EL (cell line): Measurements from ENCODE around the gene EMC1.
A peak's percentile ranks its signal among the peaks of the same experiment; 100 is the strongest.

Experiments
- DNase-seq: peaks from one replicate; pipeline ENCODE4 v3.0.0-alpha.2; 2016

EMC1 gene

DNA sequence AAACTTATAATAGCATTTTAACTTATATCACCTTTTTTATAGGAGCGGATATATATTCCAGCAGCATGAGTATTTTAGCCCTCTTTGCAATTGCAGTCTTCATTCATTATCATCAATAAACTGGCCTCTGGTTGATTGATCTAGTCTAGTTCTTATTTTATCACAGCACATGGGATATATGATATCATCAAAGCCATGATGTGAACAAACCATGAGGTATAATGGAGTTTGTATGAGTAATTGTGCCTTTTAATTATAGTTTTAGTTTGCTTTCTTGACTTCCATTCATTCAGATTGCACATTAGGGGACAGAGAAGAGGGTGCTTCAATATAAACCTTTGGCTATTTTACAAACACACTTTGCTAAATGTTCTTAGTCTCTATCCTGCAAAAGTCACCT is 37.7 kb downstream of the EMC1 start:
- no peak for DNase-seq

DNA sequence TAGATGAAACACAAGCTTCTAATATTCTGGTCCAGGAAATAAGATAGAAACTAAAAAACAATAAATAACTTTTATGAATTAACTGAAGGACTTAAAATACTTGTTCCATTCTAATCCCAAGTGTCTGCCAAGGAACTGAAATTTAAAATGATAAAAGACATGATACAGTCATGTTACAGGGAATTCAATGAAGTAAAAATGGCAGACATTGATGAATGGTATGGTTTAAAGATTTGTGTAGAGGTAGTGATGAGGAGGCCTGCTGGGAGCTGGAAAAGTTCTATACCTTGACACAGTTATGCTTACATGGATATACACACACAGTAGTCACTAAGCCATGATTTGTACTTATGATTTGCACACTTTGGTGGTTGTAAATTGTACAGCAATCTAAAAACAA is 39.2 kb downstream of the EMC1 start:
- no peak for DNase-seq

DNA sequence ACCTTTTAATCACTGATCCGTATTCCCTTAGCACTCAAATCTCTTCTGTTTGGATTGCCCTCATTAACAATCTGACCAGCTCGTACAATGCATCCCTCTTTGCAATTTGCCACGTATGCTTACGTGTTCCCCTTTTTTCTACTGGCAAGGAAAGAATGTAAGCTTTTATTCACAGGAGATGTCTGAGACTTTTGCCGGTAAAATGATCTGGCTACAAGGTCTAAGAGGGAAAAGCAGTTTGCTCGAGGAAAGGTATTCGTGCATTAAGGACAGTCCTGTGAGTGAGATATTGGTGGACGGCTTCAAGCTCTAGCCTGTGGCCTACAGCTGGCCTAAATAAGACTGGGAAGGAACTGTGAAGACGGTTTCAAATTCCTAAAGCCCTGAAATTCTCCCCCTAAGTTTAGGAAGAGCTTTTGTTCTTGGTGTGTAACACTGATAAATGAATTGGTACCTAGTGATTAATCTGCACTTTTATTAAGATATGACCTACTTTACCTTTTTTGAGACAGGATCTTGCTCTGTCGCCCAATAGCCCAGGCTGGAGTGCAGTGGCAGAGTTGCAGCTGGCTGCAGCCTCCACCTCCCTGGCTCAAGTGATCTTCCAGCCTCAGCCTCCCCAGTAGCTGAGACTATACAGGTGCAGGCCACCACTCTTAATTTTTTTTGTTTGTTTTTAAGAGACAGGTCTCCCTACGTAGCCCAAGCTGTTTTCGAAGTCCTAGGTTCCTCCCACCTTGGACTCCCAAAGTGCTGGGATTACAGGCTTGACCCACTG is 40.4 kb downstream of the EMC1 start:
- peak; percentile 29 for DNase-seq

DNA sequence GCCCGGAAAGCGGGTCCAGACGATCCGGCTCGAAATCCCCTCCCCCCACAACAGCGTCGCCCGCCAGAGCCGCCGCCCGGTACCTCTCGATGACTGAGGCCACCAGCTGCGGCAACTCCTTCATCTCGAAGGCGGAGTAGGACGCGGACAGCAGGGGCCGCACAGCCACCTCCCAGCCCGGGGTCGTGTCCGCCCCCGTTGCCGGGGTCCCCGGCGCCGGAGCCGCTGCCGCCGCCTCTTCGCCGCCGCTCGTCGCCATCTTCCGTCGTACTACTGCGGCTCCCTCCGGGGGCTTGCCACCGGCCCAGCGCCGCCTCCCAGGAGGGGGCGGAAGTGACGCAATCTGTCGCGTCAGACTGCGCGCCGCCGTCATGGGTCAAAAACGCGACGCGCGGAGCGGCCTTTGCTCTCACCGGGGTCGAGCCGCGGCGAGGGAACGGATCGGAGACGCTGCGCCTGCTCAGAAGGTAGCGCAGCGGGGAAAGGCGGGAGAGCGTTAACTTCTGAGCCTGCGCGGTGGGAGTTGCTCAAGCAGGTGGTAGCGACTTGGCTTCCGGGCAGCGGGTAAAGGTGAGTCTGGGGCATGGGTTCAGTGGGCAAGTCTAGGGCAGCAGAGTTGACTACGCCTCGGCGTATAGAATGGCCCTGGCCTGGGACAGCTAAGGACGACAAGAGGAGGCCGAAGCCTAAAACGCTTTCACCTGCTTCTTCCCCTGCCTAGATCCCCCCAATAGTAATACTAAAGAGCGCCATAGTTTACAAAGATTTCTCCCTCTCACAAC is 41.1 kb downstream of the EMC1 start, which contains the start of gene UBR4:
TSS of gene UBR4 (minus strand) at position 277 of the 782 bp plus-strand sequence. CDS start at position 259, 18 bp downstream.
- peak; percentile 95 for DNase-seq

DNA sequence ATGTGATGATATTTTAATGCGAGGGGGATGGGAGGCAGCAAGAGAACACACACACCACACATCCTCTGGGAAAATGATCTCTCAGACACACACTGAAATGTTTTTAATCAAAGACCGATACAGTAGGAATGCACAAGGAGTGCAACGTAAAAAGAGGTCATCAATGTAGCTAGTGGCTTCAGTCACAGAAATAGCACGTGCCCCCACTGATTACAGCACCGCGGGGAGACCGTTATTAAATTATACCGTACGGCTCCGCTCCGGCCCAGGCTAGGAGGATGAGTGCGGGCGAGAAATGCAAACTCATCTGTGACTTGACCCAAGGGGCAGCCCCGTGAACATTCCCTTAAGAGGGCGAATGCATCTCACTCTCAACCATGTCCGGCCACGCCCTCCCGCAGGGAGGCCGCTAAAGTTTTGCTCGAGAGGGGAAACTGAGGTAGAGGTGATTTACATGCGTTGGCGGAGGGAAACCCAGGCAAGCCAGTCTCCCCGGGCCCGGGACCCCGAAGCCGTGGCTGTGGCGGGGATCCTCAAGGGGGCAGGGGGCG is 41.8 kb downstream of the EMC1 start:
- peak; percentile 63 for DNase-seq

DNA sequence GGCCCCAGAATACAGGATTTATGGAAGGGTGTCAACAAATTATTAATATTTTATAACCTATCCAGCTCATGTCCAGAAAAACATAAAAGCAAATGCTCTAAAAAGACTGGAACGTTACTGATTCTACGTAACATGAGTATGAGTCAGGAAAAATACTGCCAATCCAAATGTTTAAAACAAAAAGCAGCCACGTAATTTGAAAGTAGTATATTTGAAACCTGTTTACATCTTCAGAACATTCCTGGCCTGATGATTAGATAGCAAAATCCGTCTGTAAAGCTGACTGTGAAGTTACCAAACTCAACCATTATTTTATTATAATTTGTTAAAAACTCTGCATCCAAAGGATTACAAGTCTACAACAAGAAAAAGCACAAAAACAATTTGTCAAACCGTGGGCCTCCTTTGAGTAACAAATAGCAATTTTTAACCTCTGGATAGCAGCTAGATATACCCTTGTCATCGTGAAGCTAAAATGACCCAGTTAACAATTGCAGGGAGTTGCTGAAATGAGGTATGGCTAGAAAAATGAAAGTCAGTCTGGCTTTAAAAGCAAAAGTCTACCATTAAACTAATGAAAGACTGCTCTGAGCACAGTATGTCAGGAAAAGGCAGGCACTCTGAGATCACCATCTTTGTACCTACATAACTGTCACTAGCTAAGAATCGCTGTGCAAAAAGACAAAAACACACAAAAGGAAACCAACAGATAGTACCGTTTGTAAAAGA is 42.5 kb downstream of the EMC1 start:
- DNase-seq, result peak; percentile 57

DNA sequence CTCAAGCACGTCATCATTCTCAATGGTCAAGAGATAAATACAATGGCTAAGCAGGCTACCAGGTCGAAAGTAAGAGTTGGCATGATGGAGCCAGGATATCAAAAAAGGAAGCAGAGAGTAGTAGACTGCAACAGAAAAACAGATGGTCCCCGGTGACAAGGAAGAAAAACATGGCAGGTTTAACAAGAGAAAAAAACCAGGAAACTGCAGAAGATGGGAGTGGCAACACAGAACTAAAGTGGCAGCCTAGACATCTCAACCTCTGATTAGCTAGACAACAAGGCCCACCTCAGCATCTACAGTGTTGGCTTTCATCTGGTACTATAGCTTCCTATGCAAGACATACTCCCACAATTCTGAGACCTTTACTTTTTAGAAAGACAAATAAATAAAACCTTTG is 44.4 kb downstream of the EMC1 start:
- no peak for DNase-seq

DNA sequence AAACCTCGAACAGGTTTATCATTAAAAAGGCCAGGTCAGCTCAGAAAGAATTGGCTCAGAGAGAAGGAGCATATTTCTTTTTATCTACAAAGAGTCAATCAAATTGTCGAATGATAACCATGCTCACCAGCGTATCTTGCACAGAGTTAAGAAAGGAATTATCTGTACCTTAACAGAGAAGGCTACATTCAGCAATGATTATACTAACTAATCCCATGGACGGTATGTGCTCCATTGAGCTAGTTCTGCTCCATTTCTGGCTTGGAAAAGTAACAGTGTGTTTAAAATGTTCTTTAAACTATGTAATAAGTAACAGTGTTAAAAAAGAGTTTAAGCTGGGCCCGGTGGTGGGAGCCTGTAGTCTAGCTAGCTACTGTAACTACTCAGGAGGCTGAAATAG is 45.5 kb downstream of the EMC1 start:
- DNase-seq, result no peak

DNA sequence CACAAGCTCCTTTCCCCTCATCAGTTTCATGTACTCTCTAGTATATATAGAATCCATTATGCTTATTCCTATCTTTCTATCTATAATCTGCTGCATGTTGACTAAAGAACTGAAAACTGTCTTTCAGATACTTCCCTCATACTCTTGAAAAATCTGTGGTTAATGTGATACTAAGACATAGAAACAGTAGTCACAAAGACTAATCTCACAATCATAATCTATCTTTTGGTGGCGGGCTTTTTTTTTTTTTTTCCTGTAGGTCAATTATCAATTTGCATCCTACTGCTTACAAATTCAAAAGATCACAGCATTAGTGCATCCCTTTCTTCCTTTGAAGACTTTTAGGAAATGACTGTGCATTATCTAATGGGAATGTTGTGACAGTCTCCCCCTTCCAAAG is 45.9 kb downstream of the EMC1 start:
- DNase-seq, result no peak

DNA sequence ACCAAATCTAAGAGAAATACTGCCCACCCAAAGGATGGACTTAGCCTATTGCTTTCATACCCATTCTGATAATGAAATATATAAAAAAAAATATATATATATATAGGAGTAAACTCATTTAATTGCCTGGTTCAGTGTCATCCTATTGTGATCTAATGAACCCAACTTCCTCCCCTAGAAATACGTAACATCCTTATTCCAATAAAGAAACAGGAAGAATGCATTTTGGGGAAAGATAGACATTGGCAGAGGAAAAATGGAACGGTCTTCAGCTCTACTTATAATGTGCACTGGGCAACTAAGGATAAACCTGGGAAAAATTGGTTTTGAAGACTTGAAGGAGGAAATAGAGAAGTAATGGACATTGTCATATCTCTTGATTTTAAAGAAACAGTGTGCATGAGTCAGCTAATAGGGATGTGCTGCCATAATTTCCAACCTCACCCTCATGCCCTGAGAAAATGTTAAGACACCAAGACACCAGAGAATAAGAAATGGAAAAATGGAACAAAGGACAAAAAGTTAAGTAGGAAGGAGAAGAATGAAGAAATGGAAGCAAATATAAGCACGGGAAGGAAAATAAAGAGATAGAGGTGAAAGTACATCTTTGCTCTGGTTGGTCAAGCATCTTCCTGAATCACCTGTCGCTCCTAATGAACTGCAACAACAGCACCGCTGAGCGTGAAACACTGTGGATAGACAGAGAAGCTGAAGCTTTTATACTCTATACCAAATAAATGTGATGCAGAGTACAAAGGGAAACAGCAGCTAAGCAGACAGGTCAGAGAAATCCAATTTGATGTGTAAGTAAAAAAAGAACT is 46.7 kb downstream of the EMC1 start:
- DNase-seq, result peak; percentile 47

DNA sequence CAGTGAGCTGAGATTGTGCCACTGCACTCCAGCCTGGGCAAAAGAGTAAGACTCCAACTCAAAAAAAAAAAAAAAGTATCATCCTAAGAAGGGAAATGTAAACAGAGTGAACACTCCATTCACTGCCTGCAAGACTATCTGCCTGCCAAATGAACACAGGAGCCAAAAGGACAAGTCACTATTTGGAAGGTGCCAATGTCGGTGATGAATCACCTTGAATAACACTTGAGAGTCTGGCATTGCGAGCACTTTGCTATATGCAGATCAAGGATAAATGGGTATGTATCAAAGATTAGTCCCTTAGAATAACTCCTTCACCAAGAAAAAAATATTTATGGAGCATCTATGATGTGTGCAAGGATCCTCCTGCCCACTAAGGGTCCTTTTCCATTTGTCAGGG is 47.9 kb downstream of the EMC1 start:
- peak; percentile 62 for DNase-seq

DNA sequence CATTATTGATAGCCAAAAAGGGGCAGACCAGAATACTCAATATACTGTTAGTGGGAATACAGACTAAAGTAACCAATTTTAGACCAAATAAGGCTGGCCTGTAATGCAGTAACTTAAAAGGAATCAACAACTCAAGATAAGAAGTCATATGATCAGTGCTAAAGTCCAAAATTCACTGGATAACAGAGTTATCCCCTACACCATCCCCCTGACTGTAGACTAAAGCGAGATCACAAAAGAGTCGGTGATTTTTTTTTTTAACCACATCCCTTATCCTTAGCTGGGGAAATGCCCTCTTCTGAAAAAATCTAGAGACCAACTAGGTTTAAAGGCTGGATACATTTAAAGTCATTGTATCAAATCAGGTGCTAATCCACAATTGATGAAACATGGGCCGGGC is 48.9 kb downstream of the EMC1 start:
- DNase-seq, result no peak

DNA sequence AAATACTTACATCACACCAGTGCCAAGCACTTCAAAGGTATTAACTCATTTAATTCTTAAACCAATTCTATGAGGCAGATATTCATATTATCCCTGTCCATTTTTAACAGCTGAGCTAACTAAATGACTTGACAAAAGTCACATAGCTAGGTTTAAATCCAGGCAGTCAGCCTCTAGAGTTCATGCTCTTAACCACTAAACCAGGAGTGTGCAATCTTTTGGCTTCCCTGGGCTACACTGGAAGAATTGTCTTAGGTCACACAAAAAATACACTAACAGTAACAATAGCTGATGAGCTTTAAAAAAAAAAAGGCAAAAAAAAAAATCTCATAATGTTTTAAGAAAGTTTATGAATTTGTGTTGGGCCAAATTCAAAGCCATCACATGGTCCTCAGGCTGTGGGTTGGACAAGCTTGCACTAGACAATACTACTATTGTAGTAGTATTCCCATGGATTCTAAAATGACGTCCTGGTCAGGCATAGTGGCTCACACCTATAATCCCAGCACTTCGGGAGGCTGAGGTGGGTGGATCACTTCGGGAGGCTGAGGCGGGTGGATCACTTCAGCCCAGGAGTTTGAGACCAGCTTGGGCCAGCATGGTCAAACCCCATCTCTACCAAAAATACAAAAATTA is 51.2 kb downstream of the EMC1 start:
- no peak for DNase-seq

DNA sequence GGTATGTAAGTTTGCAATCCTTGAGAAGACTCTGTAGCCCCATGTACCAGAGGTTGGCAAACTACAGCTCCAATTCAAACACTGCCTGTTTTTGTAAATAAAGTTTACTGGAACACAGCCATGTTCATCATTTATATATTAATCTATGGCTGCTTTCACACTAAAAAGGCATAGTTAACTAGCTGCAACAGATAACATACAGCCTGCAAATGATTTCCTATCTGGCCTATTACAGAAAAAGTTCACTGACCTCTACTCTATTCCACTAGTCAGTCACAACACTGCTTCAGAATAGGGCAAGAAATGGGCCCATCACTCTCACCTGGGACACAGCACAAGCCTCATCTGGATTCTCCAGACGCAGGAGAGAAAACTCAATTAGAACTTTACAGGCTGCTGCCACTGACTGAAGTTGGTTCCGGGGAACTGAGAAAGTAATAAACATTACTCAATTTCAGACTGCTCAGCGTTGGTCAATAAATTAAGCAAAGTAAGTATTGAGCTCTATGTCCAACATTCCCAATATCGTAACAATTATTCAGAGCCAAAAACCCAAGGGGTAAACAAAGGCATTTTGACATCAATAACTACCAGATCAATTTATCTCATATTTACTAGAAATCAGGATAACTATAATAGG is 51.9 kb downstream of the EMC1 start:
- no peak for DNase-seq

DNA sequence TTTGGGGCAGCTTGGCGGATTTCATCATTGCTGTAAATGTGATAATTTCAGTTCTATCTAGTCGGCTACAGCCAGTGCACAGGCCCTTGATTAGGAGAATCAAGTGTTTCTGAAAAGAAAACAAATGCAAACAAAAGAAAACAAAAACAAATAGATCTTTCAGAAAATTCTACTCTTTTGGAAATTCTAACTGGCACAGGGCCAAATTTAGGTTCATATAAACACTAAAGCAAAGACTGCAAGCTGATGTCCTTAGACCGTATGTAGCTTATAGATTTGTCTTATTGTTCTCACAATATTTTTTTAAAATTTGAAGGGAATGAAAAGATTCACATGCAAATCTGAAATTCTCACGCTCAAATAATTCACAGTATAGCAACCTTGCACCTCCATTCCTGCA is 52.5 kb downstream of the EMC1 start:
- DNase-seq, result no peak

DNA sequence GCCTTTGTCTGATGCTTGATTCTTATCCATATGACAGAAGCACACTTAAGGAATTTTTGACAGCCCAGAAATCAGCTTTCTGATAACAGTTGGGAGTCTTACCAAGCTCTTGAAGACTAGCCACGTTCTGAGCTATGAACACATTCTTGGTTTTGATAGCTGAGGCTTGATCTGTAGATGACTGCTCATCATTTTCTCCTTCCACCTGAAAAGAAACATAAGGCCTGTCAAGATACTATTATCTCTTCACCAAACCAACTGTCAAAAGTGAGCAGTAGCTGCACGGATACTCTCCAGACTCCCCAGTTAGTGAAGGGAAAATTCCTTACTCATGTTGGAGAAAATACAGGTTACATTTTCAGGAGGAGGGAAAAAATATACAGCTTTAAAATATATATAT is 53.5 kb downstream of the EMC1 start:
- DNase-seq, result no peak

DNA sequence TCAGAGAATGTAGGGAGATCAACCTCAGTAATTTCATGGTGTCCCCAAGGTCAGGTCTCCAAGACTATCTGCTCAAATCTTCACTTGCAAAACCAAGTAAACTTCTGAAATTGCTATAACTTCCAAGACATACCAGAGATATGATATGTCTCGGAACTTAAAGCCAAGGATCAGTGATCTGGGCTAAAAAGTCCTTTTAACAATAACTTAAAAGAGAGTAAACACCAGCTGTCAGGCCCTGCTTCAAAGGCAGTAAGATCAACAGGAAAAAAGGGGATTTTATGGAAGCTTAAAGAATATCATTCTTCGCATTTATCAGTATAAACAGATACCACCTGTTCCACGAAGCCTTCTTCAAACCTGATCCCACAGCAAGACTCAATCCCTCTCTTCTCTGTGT is 55.0 kb downstream of the EMC1 start:
- no peak for DNase-seq

DNA sequence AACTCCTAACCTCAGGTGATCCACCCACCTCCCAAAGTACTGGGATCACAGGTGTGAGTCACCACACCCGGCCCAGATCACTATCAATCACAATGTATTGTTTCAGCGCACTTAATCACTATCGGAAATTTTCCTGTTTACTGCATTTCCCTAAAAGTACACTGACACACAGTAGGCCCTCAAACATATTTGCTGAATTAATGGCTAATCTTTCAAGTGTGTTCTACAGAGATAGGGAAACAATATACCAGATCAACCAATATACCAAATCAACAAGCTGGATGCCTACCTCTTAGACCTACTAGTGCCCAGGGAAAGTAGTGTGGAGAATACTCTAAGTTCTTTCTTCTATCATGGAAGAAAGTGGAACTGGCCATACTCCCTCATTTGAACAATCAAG is 58.3 kb downstream of the EMC1 start:
- no peak for DNase-seq

DNA sequence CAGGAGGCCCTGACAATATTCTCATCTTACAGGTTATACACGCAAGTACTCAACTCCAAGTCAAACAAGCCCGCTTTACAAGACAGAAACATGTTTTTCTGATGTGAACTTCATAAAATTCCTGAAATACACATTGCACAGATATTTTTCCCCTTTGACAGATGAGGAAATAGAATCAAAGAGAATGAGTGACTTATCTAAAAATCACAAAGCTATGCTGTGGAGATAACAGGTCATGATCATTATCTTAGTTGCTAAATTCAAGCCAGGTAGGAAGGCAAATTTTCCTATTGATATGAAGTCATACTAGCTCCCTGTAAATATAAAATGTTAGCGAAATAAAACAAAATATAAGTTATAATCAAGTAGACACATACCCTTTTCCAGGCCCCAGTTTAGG is 59.5 kb downstream of the EMC1 start:
- DNase-seq, result no peak

DNA sequence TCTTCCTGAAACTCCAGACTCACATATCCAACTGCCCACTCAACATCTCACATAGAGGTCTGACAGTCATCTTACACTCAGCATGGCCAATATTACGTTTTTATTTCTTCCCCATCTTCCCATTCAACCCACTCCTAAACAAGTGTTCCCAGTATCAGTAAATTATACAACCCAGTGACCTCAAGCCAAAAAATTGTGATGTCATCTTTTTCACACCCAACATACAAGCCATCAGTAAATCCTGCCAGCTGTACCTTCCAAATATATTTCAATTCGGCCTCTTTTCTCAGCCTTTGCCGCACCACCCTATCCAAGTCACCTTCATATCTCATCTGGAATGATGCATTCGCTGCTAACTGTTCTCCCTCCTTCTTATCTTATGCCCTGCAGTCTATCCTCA is 60.9 kb downstream of the EMC1 start:
- no peak for DNase-seq

DNA sequence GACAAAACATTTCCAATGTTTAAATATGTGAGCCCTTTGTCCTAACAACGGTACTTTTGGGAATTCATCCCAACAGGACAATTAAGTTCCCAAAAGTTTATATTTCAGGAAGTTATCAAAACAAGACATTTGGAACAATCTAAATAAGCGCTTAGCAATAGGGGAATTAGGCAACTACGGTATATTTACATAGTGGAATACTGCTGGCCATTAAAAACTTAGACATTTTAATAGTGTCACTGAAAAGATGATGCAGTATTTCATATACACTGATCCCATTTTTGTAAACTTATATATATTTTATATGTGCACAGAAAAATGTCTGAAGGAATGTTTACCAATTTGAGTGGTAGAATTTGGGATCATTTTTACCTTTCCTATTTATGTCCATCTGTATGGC is 62.1 kb downstream of the EMC1 start:
- DNase-seq, result no peak

DNA sequence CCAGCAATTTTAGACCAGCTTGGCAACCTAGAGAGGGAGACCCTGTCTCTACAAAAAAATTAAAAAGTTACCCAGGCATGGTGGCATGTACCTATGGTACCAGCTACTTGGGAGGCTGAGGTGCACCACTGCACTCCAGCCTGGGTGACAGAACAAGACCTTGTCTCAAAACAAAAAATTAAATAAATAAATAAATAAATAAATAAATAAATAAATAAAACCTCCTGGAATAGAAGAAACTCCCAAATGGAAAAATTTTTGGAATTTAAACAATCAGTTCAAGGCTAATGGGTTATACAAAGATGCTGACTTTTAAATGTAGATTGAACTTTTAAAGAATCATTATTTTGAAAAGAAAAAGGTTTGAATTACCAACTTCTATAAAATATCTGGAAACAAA is 63.5 kb downstream of the EMC1 start:
- no peak for DNase-seq
